GM21723 (cell line): ENCODE results near the gene BTAF1.

ENCODE experiments used
- ATAC-seq: cut with Tn5 transposase; IDR thresholded peaks from one replicate; pipeline ENCODE4 v1.9.1; 2021; ENCODE audit warnings: mild to moderate bottlenecking, moderate library complexity; ENCODE audit not compliant: unreplicated experiment

BTAF1 gene

GRCh38 chr10:92042541-92042940 lies 119.0 kb downstream of the BTAF1 start:
- no peak for ATAC-seq

GRCh38 chr10:92045641-92046106 lies 122.1 kb downstream of the BTAF1 start:
- ATAC-seq, result no peak

GRCh38 chr10:92047215-92047614 lies 123.6 kb downstream of the BTAF1 start:
- no peak for ATAC-seq

GRCh38 chr10:92052088-92052487 lies 128.5 kb downstream of the BTAF1 start:
- no peak for ATAC-seq

- no peak for ATAC-seq
These were observed 129.2 kb downstream of the BTAF1 start for GRCh38 chr10:92052741-92053140.

GRCh38 chr10:92054807-92055206 lies 131.2 kb downstream of the BTAF1 start:
- ATAC-seq, result no peak

GRCh38 chr10:92062273-92062672 lies 138.7 kb downstream of the BTAF1 start:
- ATAC-seq, result no peak

- ATAC-seq, result no peak
These were observed 140.9 kb downstream of the BTAF1 start for GRCh38 chr10:92064506-92064905.

- no peak for ATAC-seq
These were observed 142.8 kb downstream of the BTAF1 start for GRCh38 chr10:92066386-92066785.

GRCh38 chr10:92068900-92069299 lies 145.3 kb downstream of the BTAF1 start:
- ATAC-seq, result no peak

- ATAC-seq, result no peak
These were observed 150.7 kb downstream of the BTAF1 start for GRCh38 chr10:92074126-92074887.

- no peak for ATAC-seq
These were observed 152.3 kb downstream of the BTAF1 start for GRCh38 chr10:92075829-92076228.

- no peak for ATAC-seq
These were observed 153.2 kb downstream of the BTAF1 start for GRCh38 chr10:92076722-92077121.

GRCh38 chr10:92079003-92079402 lies 155.4 kb downstream of the BTAF1 start:
- no peak for ATAC-seq
